Measurements from ENCODE around the gene PROSER2. TPM values are rescaled to one million over a fixed set of nuclear protein-coding genes. Genes with fewer than 3 reads are reported as not detected.

Gene PROSER2
- total RNA-seq, 1 experiment from 2014 or later: 10.6 TPM

- Mint-ChIP-seq H3K36me3 (ENCODE audit: insufficient read depth in 1 of 3, low read depth in 3 of 3) (peaks cover 0 to 9% (median 3%) of the 10 kb centered on the region in 3 experiments; a peak in 5 of 7 replicates), H3K9me3 (no peaks in the 10 kb centered on the region), H3K4me3 (no peak overlapping the region), H3K27me3 (ENCODE audit: low read depth) (no peaks in the 10 kb centered on the region), H3K4me1 (peaks cover 0 to 11% of the 10 kb centered on the region in 2 experiments; a peak in 2 of 4 replicates), H3K27ac (peak overlapping the region in 1 of 3 experiments; percentile 12; a peak in 1 of 7 replicates)
- no peak overlapping the region for H3K4me2 ChIP-seq (ENCODE audit: insufficient read depth, insufficient read length, low read length)
- H2AFZ ChIP-seq (ENCODE audit: low read length): no peak overlapping the region
- H3K14ac ChIP-seq (ENCODE audit: insufficient read depth, low read length): no peak overlapping the region
- no peaks in the 10 kb centered on the region for H3K4me1 ChIP-seq (ENCODE audit: insufficient read depth, low read length)
- H2AK5ac ChIP-seq (ENCODE audit: insufficient read length, low read length): no peak overlapping the region
- H2BK12ac ChIP-seq (ENCODE audit: insufficient read length, low read depth, low read length): no peak overlapping the region
- H4K91ac ChIP-seq (ENCODE audit: insufficient read length, low read depth, low read length): no peak overlapping the region
- no peak overlapping the region for H3K27ac ChIP-seq (ENCODE audit: insufficient read length, low read depth, low read length)
- no peak for DNase-seq
- H3K79me2 ChIP-seq (ENCODE audit: insufficient read depth, low read length): no peaks in the 10 kb centered on the region
- no peaks in the 10 kb centered on the region for H3K79me1 ChIP-seq (ENCODE audit: insufficient read depth, low read depth, low read length, poor library complexity, severe bottlenecking)
- WGBS (ENCODE audit: extremely low coverage, insufficient read length, low lambda C conversion rate): no CpG with 5 or more reads among the region's 11 CpGs
- no peaks in the 10 kb centered on the region for H4K20me1 ChIP-seq (ENCODE audit: control insufficient read depth, insufficient read depth, insufficient read length)
- H3K9ac ChIP-seq (ENCODE audit: extremely low read depth, insufficient read length, low read length): no peak overlapping the region
- no peak overlapping the region for H4K8ac ChIP-seq (replicated peaks; ENCODE audit: insufficient read length, low read depth, low read length)
- H3K18ac ChIP-seq (ENCODE audit: insufficient read length, low read depth, low read length): no peak overlapping the region
- no peak overlapping the region for H3T11ph ChIP-seq (ENCODE audit: low read length)
- H3K23ac ChIP-seq (ENCODE audit: insufficient read length, low read depth, low read length): no peak overlapping the region
- no peak overlapping the region for H2BK5ac ChIP-seq (ENCODE audit: insufficient read length, low read length)
- no peak overlapping the region for H4K5ac ChIP-seq (ENCODE audit: insufficient read length, low read depth, low read length)
- H2BK120ac ChIP-seq (ENCODE audit: low read depth, low read length, poor library complexity, severe bottlenecking): no peak overlapping the region
- no peaks in the 10 kb centered on the region for H3K9me3 ChIP-seq (ENCODE audit: control insufficient read depth, low read depth, low read length)
- no peaks in the 10 kb centered on the region for H3K27me3 ChIP-seq (ENCODE audit: insufficient read depth, low read length)
- H3K23me2 ChIP-seq (ENCODE audit: insufficient read length, low read depth, low read length, poor library complexity, severe bottlenecking): no peaks in the 10 kb centered on the region
- no peak for TF ChIP-seq CTCF (conservative IDR thresholded peaks at IDR 0.05)
- no peak overlapping the region for H2BK20ac ChIP-seq (ENCODE audit: low read depth, low read length, poor library complexity, severe bottlenecking)
- H2BK15ac ChIP-seq (ENCODE audit: low read depth, low read length): no peak overlapping the region
- no peak overlapping the region for H3K4ac ChIP-seq (ENCODE audit: low read depth, low read length)
- H3K56ac ChIP-seq (ENCODE audit: insufficient read length, low read depth, low read length): no peak overlapping the region
Observed at GRCh38 chr10:11861341-11861740, 38.2 kb downstream of the PROSER2 start.
